IMR-90 (cell line): ENCODE results near the gene BPGM. TPM values are rescaled to one million over a fixed set of nuclear protein-coding genes. Genes with fewer than 3 reads are reported as not detected.

Source experiments
- ATAC-seq: fragments of 200-7000 bp; cut with Tn5 transposase; 2 replicates; pipeline ENCODE4 v1.9.1; 2020; ENCODE audit warnings: low read depth, mild to moderate bottlenecking, moderate library complexity
- BruUV-seq: library from RNA; stranded (reverse); fragments of 400-500 nt; replicated peaks from 2 replicates; lab custom pipeline; 2021; lab: Mats Ljungman, UMichigan
- CTCF ChIA-PET: fragments of 300-600 bp; formaldehyde crosslinking; extraction: SDS; loops from one replicate; lab custom pipeline; 2021; ENCODE audit warnings: antibody characterized with exemption; lab: Yijun Ruan, JAX
- POLR2A ChIA-PET: fragments of 300-600 bp; sonication (Branson Sonifier 250); formaldehyde crosslinking; loops from one replicate; lab custom pipeline; 2022; ENCODE audit warnings: antibody characterized with exemption; ENCODE audit not compliant: unreplicated experiment; lab: Charles Lee
- DNase-seq: peaks from one replicate; pipeline ENCODE4 v3.0.0; 2013
- H2AFZ ChIP-seq: replicated peaks from 2 replicates; pipeline ENCODE3; 2013; ENCODE audit warnings: low read length, mild to moderate bottlenecking; ENCODE audit not compliant: poor library complexity
- H2AK5ac ChIP-seq: 2 replicates; pipeline ENCODE4 v1.6.1; 2013; ENCODE audit warnings: low read depth, low read length, inconsistent platforms
- H2AK9ac ChIP-seq: replicated peaks from 2 replicates; pipeline ENCODE3; 2013; ENCODE audit warnings: mild to moderate bottlenecking, low read depth, low read length, moderate library complexity; ENCODE audit not compliant: poor library complexity
- H2BK120ac ChIP-seq: 2 replicates; pipeline ENCODE4 v1.6.1; 2013; ENCODE audit warnings: low read depth, low read length, inconsistent platforms
- H2BK15ac ChIP-seq: 3 replicates; pipeline ENCODE4 v1.6.1; 2013; ENCODE audit warnings: low read depth, low read length, inconsistent platforms
- H2BK20ac ChIP-seq: 2 replicates; pipeline ENCODE4 v1.6.1; 2013; ENCODE audit warnings: low read depth, mild to moderate bottlenecking, inconsistent platforms, low read length, moderate library complexity
- H2BK5ac ChIP-seq: 2 replicates; pipeline ENCODE4 v1.6.1; 2013; ENCODE audit warnings: mild to moderate bottlenecking, low read depth, low read length, inconsistent platforms; ENCODE audit not compliant: poor library complexity, severe bottlenecking
- H3K14ac ChIP-seq: replicated peaks from 2 replicates; pipeline ENCODE4 v1.6.1; 2013; ENCODE audit warnings: low read depth, low read length, inconsistent platforms
- H3K18ac ChIP-seq: 2 replicates; pipeline ENCODE4 v1.6.1; 2013; ENCODE audit warnings: low read depth, low read length, control low read depth
- H3K23ac ChIP-seq: 2 replicates; pipeline ENCODE4 v1.6.1; 2013; ENCODE audit warnings: low read depth, low read length, inconsistent platforms
- H3K27ac ChIP-seq: 2 replicates; pipeline ENCODE4 v1.5.1; 2013; ENCODE audit warnings: mild to moderate bottlenecking, control low read depth, low read length; ENCODE audit not compliant: insufficient read depth
- H3K27me3 ChIP-seq: 2 replicates; pipeline ENCODE4 v1.6.1; 2013; ENCODE audit warnings: low read length; ENCODE audit not compliant: control insufficient read depth, insufficient read depth
- H3K36me3 ChIP-seq: 2 replicates; pipeline ENCODE4 v1.6.1; 2013; ENCODE audit warnings: low read length, mixed read lengths; ENCODE audit not compliant: control insufficient read depth, insufficient read depth
- H3K4ac ChIP-seq: 2 replicates; pipeline ENCODE4 v1.6.1; 2013; ENCODE audit warnings: low read depth, low read length, inconsistent platforms
- H3K4me1 ChIP-seq: 2 replicates; pipeline ENCODE4 v1.6.1; 2013; ENCODE audit warnings: low read length, mixed read lengths; ENCODE audit not compliant: control insufficient read depth, insufficient read depth
- H3K4me2 ChIP-seq: 2 replicates; pipeline ENCODE4 v1.6.1; 2013; ENCODE audit warnings: low read depth, mild to moderate bottlenecking, control low read depth, low read length, moderate library complexity
- H3K4me3 ChIP-seq: 2 replicates; pipeline ENCODE4 v1.5.1; 2013; ENCODE audit warnings: low read depth, mild to moderate bottlenecking, control low read depth, low read length, moderate library complexity; ENCODE audit not compliant: insufficient read depth
- H3K56ac ChIP-seq: 2 replicates; pipeline ENCODE4 v1.6.1; 2013; ENCODE audit warnings: low read length, inconsistent platforms; ENCODE audit not compliant: insufficient read depth; ENCODE audit errors: extremely low read depth
- H3K79me1 ChIP-seq, 2 experiments: 2 replicates each; pipeline ENCODE4 v1.6.1; 2013; ENCODE audit warnings: low read length in 2 of 2, inconsistent platforms in 1 of 2, low read depth in 1 of 2
- H3K9ac ChIP-seq: 2 replicates; pipeline ENCODE4 v1.6.1; 2013; ENCODE audit warnings: low read depth, low read length, control low read depth
- H3K9me1 ChIP-seq: 2 replicates; pipeline ENCODE4 v1.6.1; 2013; ENCODE audit warnings: low read length, inconsistent platforms; ENCODE audit not compliant: insufficient read depth
- H3K9me3 ChIP-seq: 2 replicates; pipeline ENCODE4 v1.6.1; 2013; ENCODE audit warnings: low read length; ENCODE audit not compliant: control insufficient read depth, insufficient read depth
- H4K20me1 ChIP-seq: 2 replicates; pipeline ENCODE4 v1.6.1; 2013; ENCODE audit warnings: low read length, inconsistent platforms; ENCODE audit not compliant: insufficient read depth
- H4K5ac ChIP-seq: 2 replicates; pipeline ENCODE4 v1.6.1; 2013; ENCODE audit warnings: mild to moderate bottlenecking, low read depth, low read length, control low read depth
- H4K8ac ChIP-seq, 2 experiments: 2 replicates each; pipeline ENCODE4 v1.6.1; 2013; ENCODE audit warnings: low read depth in 2 of 2, low read length in 2 of 2, control low read depth in 1 of 2, inconsistent platforms in 1 of 2
- H4K91ac ChIP-seq: 2 replicates; pipeline ENCODE4 v1.6.1; 2013; ENCODE audit warnings: low read depth, low read length, inconsistent platforms; ENCODE audit not compliant: insufficient read depth
- BHLHE40 ChIP-seq: fragments of 150-350 bp; IDR thresholded peaks from 2 replicates; pipeline ENCODE4 v1.6.1; 2016; ENCODE audit warnings: mild to moderate bottlenecking, low read depth, low read length
- CEBPB ChIP-seq: IDR thresholded peaks from 2 replicates; pipeline ENCODE4 v1.6.1; 2012; ENCODE audit warnings: low read depth, low read length, improper control_type of control experiment
- CHD1 ChIP-seq: IDR thresholded peaks from 2 replicates; pipeline ENCODE4 v1.6.1; 2012; ENCODE audit warnings: low read depth, low read length, improper control_type of control experiment
- CTCF ChIP-seq: conservative IDR thresholded peaks from 2 replicates; pipeline ENCODE4 v1.5.1; 2012; ENCODE audit warnings: mild to moderate bottlenecking, low read depth, low read length, improper control_type of control experiment
- FOS ChIP-seq: fragments of 150-350 bp; IDR thresholded peaks from 2 replicates; pipeline ENCODE4 v1.6.1; 2016; ENCODE audit warnings: low read depth, low read length
- MAFK ChIP-seq: IDR thresholded peaks from 2 replicates; pipeline ENCODE4 v1.6.1; 2012; ENCODE audit warnings: low read depth, low read length, improper control_type of control experiment
- MAZ ChIP-seq: IDR thresholded peaks from 2 replicates; pipeline ENCODE4 v1.6.1; 2012; ENCODE audit warnings: low read depth, mild to moderate bottlenecking, low read length, improper control_type of control experiment, moderate library complexity, borderline replicate concordance
- MXI1 ChIP-seq: IDR thresholded peaks from 2 replicates; pipeline ENCODE4 v1.6.1; 2012; ENCODE audit warnings: low read depth, mild to moderate bottlenecking, low read length, moderate library complexity, borderline replicate concordance
- NFE2L2 ChIP-seq: fragments of 150-350 bp; IDR thresholded peaks from 2 replicates; pipeline ENCODE4 v1.6.1; 2016; ENCODE audit warnings: low read depth, mild to moderate bottlenecking, low read length
- POLR2A ChIP-seq: IDR thresholded peaks from 2 replicates; pipeline ENCODE4 v1.6.1; 2012; ENCODE audit warnings: mild to moderate bottlenecking, low read depth, low read length
- RAD21 ChIP-seq: IDR thresholded peaks from 2 replicates; pipeline ENCODE4 v1.6.1; 2012; ENCODE audit warnings: low read length, improper control_type of control experiment
- RCOR1 ChIP-seq: IDR thresholded peaks from 2 replicates; pipeline ENCODE4 v1.6.1; 2012; ENCODE audit warnings: mild to moderate bottlenecking, low read length, improper control_type of control experiment; ENCODE audit not compliant: insufficient replicate concordance
- RFX5 ChIP-seq: IDR thresholded peaks from 2 replicates; pipeline ENCODE4 v1.8.0; 2012; ENCODE audit warnings: low read depth, mild to moderate bottlenecking, low read length, moderate library complexity
- SMC3 ChIP-seq: fragments of 150-350 bp; IDR thresholded peaks from 2 replicates; pipeline ENCODE4 v1.6.1; 2016; ENCODE audit warnings: low read depth, mild to moderate bottlenecking, antibody characterized with exemption, low read length, moderate library complexity
- USF2 ChIP-seq: fragments of 150-350 bp; IDR thresholded peaks from 2 replicates; pipeline ENCODE4 v1.6.1; 2017; ENCODE audit warnings: mild to moderate bottlenecking, antibody characterized with exemption, low read length, low read depth
- WGBS, 2 experiments: methylation state at CpG; one replicate each; pipeline versions ENCODE4 v1.1.5 to v1.1.7; 2013; ENCODE audit warnings: missing lambda C conversion rate in 2 of 2; ENCODE audit not compliant: insufficient read length in 1 of 2; ENCODE audit errors: extremely low coverage in 2 of 2; 5-methylcytosine and 5-hydroxymethylcytosine counted together
- dilution Hi-C: fragments of 300-500 bp; cut with HindIII; formaldehyde crosslinking; loops from one replicate; pipeline ENCODE4 v1.14.3; 2018; ENCODE audit warnings: low sequenced_read_pairs; ENCODE audit not compliant: unreplicated experiment
- in situ Hi-C: fragments of 300-500 bp; cut with MboI; formaldehyde crosslinking; loops from 3 replicates; pipeline ENCODE4 v1.14.3; 2019; ENCODE audit warnings: low sequenced_read_pairs, inconsistent platforms, mixed read lengths
- intact Hi-C: fragments of 100-400 bp; cut with micrococcal nuclease; formaldehyde crosslinking; loops from 2 replicates; pipeline ENCODE4 v1.10.0; 2022
- polyA plus RNA-seq, 3 experiments: library from polyadenylated mRNA; depleted of rRNA; stranded (reverse); fragments of >200 nt; gene quantifications; 2 replicates each; pipeline ENCODE4 v1.2.3, GENCODE V29; 2012; ENCODE audit warnings: low replicate concordance in 1 of 3
- total RNA-seq: library from RNA; depleted of rRNA; stranded (reverse); fragments of >200 nt; gene quantifications from 2 replicates; pipeline ENCODE4 v1.2.3, GENCODE V29; 2012
- TF ChIP-seq, protein P1 (sequence below): fragments of 150-350 bp; IDR thresholded peaks from 2 replicates; pipeline ENCODE4 v1.6.1; 2016; ENCODE audit warnings: low read depth, mild to moderate bottlenecking, low read length, moderate library complexity, borderline replicate concordance

Gene BPGM
- total and polyA plus RNA-seq, 2 of the 4 experiments (the other 2 are of a cell fraction) = 18.8 to 20.0 TPM

DNA sequence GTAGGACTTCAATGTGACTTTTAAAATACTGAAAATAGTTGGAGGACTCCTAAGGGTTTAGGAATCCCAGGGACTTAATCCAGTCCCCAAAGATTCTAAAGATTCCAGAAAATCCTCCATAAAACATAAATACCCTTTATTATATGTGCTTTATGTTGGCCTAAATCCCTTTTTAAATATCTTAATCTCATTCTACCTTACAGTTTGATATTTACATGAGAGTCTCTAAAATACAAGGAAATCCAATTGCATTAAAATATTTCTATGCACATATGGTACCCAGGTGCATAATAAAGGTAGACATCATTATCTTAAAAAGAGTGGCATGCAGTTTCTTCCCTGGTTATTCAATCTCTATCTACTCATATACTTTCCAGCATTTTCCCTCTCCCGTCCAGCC, 51.8 kb downstream of the BPGM start:
- BruUV-seq = no TSS peak
- H3K4me1 ChIP-seq = peaks cover 7% of the 10 kb centered on the region
- no peaks in the 10 kb centered on the region for H3K9me3 ChIP-seq
- no peak overlapping the region for H3K14ac ChIP-seq
- H2AK5ac ChIP-seq = no peak overlapping the region
- CTCF ChIA-PET = no interaction called here
- no CpG with 5 or more reads among the region's 1 CpG for WGBS, 2 experiments
- no peak for TF ChIP-seq NFE2L2
- no peak for TF ChIP-seq RFX5
- no peak for TF ChIP-seq MAFK
- TF ChIP-seq POLR2A = no peak
- no peak for TF ChIP-seq CHD1
- TF ChIP-seq USF2 = no peak
- TF ChIP-seq MXI1 = no peak
- TF ChIP-seq, protein P1, sequence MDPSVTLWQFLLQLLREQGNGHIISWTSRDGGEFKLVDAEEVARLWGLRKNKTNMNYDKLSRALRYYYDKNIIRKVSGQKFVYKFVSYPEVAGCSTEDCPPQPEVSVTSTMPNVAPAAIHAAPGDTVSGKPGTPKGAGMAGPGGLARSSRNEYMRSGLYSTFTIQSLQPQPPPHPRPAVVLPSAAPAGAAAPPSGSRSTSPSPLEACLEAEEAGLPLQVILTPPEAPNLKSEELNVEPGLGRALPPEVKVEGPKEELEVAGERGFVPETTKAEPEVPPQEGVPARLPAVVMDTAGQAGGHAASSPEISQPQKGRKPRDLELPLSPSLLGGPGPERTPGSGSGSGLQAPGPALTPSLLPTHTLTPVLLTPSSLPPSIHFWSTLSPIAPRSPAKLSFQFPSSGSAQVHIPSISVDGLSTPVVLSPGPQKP = no peak
- TF ChIP-seq RAD21 = no peak
- no peak for TF ChIP-seq BHLHE40
- no peak for TF ChIP-seq CEBPB
- no peak for TF ChIP-seq FOS
- no peak for TF ChIP-seq SMC3
- no peak for TF ChIP-seq CTCF
- TF ChIP-seq RCOR1 = no peak
- TF ChIP-seq MAZ = no peak
- no peak overlapping the region for H2BK20ac ChIP-seq
- no peak overlapping the region for H3K4me3 ChIP-seq
- dilution Hi-C loops (no loop called here), intact Hi-C loops (no loop called here), in situ Hi-C loops (loop anchor here (5.0 to 25.0 kb wide), 2 partner anchors 74 to 864 kb away; partner anchors contain the start of gene NUP205)
- no peak overlapping the region for H2AFZ ChIP-seq
- H2AK9ac ChIP-seq = no peak overlapping the region
- no peak overlapping the region for H3K27ac ChIP-seq
- no peak overlapping the region for H4K8ac ChIP-seq
- POLR2A ChIA-PET = no interaction called here
- H2BK15ac ChIP-seq = no peak overlapping the region
- ATAC-seq (no peak), DNase-seq (no peak)
- H3K4ac ChIP-seq = no peak overlapping the region
- no peak overlapping the region for H2BK120ac ChIP-seq
- H4K20me1 ChIP-seq = no peaks in the 10 kb centered on the region
- no peak overlapping the region for H4K5ac ChIP-seq
- no peak overlapping the region for H3K56ac ChIP-seq
- H3K79me1 ChIP-seq = peaks cover 0 to 3% of the 10 kb centered on the region in 2 experiments; a peak in 1 of 4 replicates
- H4K91ac ChIP-seq = no peak overlapping the region
- no peak overlapping the region for H3K4me2 ChIP-seq
- H3K36me3 ChIP-seq = no peaks in the 10 kb centered on the region
- H2BK5ac ChIP-seq = no peak overlapping the region
- no peak overlapping the region for H3K9ac ChIP-seq
- no peak overlapping the region for H3K23ac ChIP-seq
- H3K18ac ChIP-seq = no peak overlapping the region
- no peaks in the 10 kb centered on the region for H3K27me3 ChIP-seq
- H3K9me1 ChIP-seq = peaks cover 6% of the 10 kb centered on the region; the same call in 1 of the 2 replicates
